22Rv1 (cell line): ENCODE data around the gene ZNF469.

ENCODE experiments used
- H3K27ac ChIP-seq: fragments of 450-650 bp; 2 replicates; pipeline ENCODE4 v1.5.1; 2017
- ZFX ChIP-seq: fragments of 450-650 bp; IDR thresholded peaks from 2 replicates; pipeline ENCODE4 v1.6.1; 2017; ENCODE audit warnings: antibody characterized with exemption, borderline replicate concordance
- TF ChIP-seq, protein P1 (sequence below): fragments of 450-650 bp; IDR thresholded peaks from 2 replicates; pipeline ENCODE4 v1.5.1; 2017; ENCODE audit warnings: mild to moderate bottlenecking

Gene ZNF469

GRCh38 chr16:88382491-88383400 is at the start of gene ZNF469:
Gene ZNF469 (plus strand): TSS chr16:88382959. CDS start chr16:88427471, 44,512 bp downstream.
- TF ChIP-seq, protein P1, sequence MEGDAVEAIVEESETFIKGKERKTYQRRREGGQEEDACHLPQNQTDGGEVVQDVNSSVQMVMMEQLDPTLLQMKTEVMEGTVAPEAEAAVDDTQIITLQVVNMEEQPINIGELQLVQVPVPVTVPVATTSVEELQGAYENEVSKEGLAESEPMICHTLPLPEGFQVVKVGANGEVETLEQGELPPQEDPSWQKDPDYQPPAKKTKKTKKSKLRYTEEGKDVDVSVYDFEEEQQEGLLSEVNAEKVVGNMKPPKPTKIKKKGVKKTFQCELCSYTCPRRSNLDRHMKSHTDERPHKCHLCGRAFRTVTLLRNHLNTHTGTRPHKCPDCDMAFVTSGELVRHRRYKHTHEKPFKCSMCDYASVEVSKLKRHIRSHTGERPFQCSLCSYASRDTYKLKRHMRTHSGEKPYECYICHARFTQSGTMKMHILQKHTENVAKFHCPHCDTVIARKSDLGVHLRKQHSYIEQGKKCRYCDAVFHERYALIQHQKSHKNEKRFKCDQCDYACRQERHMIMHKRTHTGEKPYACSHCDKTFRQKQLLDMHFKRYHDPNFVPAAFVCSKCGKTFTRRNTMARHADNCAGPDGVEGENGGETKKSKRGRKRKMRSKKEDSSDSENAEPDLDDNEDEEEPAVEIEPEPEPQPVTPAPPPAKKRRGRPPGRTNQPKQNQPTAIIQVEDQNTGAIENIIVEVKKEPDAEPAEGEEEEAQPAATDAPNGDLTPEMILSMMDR, result no peak
- TF ChIP-seq ZFX, result no peak
- H3K27ac ChIP-seq, result no peak within 1 kb of the TSS

DNA sequence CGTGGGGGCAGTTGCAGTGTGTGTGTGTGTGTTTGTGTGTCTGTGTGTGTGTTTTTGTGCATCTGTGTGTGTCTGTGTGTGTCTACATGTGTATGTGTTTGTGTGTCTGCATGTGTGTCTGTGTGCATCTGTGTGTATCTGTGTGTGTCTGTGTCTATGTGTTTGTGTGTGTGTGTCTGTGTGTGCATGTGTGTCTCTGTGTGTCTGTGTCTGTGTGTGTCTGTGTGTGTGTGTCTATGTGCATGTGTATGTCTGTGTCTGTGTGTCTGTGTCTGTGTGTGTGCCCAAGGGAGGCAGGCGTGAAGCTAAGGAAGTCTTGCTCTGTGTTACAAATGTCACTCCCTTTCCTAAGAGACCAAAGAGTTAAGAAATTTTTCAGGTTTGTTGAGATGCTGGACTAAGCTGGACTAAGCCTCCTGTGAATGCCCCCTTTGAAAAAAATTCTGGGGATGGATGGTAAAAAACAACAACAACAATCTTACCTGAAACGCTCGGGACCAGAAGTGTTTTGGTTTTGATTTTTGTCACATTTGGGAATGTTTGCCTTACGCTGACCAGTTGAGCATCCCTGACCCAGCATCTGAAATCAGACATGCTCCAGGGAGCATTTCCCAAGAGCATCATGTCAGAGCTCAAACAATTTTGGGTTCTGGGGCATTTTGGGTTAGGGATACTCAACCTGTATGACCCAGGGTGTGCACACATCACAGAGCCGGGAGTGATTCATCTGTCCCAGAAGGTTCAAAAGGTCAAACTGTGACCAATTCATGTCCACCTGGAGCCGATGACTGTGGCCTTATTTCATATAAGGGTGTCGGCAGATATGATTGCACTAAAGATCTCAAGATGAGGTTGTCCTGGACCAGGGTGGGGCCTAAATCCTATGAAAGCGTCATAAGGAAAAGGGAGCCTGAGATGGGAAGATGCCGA is 48.6 kb upstream of the ZNF469 start:
- no peak for TF ChIP-seq ZFX
- TF ChIP-seq, protein P1, result no peak
- H3K27ac ChIP-seq, result no peak overlapping the region

GRCh38 chr16:88334778-88335720 is 47.7 kb upstream of the ZNF469 start:
- TF ChIP-seq, protein P1, result no peak
- no peak for TF ChIP-seq ZFX
- no peak overlapping the region for H3K27ac ChIP-seq

DNA sequence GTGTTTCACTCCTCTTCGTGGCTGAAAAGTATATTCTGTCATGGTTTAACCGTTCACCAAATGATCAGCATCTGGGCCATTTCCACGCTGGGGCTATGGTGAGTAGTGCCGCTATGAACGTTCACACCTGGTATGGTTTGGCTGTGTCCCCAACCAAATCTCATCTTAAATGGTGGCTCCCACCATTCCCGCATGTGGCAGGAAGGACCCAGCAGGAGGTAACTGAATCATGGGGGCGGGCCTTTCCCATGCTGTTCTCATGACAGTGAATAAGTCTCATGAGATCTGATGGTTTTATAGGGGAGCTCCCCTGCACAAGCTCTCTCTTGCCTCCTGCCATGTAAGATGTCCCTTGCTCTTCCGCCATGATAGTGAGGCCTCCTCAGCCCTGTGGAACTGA is 45.7 kb upstream of the ZNF469 start:
- H3K27ac ChIP-seq, result no peak overlapping the region
- TF ChIP-seq, protein P1, result no peak
- no peak for TF ChIP-seq ZFX

DNA sequence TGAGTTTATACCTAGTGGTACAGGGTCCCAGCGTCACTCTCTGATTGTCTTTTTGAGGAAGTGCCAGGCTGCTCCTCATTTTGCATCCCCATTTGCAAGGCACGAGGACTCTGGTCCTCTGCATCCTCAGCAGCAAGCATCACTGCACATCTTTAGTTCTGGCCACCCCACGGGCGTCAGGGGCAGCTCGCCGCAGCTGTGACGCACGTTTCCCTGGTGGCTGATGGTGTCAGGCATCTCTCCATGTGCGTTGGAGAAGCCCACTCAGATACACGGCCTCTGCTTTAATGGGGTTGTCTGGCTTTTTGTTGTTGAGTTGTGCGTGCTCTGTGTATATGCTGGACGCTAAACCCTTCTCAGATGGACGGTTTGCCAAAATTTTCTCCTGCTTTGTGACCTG is 45.2 kb upstream of the ZNF469 start:
- no peak overlapping the region for H3K27ac ChIP-seq
- TF ChIP-seq ZFX, result no peak
- TF ChIP-seq, protein P1, result no peak

DNA sequence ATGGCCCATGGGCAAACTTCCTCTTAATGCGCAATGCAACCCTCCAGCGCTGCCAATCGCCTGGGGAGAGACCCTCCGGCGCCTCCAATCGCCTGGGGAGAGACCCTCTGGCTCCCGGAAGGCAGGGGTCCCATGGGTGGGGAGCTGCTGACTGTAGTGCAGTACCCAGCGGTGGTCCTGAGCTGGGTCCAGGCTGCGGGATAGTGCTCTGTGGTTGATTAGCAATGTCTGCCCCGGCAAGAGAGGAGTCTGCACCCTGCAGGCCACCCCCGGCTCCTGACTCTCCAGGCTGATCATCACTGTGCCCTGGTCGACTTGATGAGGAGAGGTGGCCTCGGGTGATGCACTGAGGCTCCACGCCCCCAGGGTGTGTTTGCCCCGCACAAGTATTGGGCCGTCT is 44.6 kb upstream of the ZNF469 start:
- H3K27ac ChIP-seq, result no peak overlapping the region
- TF ChIP-seq ZFX, result no peak
- TF ChIP-seq, protein P1, result no peak
